Fibroblast of pulmonary artery (primary cell): ENCODE data around the gene ZBTB9.

Experiments used
- DNase-seq: peaks from one replicate; pipeline ENCODE4 v3.0.0-alpha.2; 2010; ENCODE audit warnings: low read depth
- H3K4me3 ChIP-seq: replicated peaks from 2 replicates; pipeline ENCODE4 v1.5.1; 2011; ENCODE audit warnings: low read depth, mild to moderate bottlenecking, control low read depth, low read length, moderate library complexity
- TF ChIP-seq, protein P1 (sequence below): IDR thresholded peaks from 2 replicates; pipeline ENCODE4 v1.5.1; 2011; ENCODE audit warnings: mild to moderate bottlenecking, control low read depth, low read length, inconsistent platforms; ENCODE audit errors: missing control alignments

ZBTB9 gene

GRCh38 chr6:33427585-33428223 lies 26.7 kb upstream of the ZBTB9 start:
- H3K4me3 ChIP-seq = peak overlapping the region; percentile 70

GRCh38 chr6:33428224-33428965 lies 26.0 kb upstream of the ZBTB9 start:
- peak overlapping the region; percentile 70 for H3K4me3 ChIP-seq
- DNase-seq = peak; percentile 38
- TF ChIP-seq, protein P1, sequence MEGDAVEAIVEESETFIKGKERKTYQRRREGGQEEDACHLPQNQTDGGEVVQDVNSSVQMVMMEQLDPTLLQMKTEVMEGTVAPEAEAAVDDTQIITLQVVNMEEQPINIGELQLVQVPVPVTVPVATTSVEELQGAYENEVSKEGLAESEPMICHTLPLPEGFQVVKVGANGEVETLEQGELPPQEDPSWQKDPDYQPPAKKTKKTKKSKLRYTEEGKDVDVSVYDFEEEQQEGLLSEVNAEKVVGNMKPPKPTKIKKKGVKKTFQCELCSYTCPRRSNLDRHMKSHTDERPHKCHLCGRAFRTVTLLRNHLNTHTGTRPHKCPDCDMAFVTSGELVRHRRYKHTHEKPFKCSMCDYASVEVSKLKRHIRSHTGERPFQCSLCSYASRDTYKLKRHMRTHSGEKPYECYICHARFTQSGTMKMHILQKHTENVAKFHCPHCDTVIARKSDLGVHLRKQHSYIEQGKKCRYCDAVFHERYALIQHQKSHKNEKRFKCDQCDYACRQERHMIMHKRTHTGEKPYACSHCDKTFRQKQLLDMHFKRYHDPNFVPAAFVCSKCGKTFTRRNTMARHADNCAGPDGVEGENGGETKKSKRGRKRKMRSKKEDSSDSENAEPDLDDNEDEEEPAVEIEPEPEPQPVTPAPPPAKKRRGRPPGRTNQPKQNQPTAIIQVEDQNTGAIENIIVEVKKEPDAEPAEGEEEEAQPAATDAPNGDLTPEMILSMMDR = peak; percentile 35

More at GRCh38 chr6:33427585-33428223, 26.7 kb upstream of the ZBTB9 start:
- TF ChIP-seq, protein P1 = no peak
- DNase-seq = no peak

DNA sequence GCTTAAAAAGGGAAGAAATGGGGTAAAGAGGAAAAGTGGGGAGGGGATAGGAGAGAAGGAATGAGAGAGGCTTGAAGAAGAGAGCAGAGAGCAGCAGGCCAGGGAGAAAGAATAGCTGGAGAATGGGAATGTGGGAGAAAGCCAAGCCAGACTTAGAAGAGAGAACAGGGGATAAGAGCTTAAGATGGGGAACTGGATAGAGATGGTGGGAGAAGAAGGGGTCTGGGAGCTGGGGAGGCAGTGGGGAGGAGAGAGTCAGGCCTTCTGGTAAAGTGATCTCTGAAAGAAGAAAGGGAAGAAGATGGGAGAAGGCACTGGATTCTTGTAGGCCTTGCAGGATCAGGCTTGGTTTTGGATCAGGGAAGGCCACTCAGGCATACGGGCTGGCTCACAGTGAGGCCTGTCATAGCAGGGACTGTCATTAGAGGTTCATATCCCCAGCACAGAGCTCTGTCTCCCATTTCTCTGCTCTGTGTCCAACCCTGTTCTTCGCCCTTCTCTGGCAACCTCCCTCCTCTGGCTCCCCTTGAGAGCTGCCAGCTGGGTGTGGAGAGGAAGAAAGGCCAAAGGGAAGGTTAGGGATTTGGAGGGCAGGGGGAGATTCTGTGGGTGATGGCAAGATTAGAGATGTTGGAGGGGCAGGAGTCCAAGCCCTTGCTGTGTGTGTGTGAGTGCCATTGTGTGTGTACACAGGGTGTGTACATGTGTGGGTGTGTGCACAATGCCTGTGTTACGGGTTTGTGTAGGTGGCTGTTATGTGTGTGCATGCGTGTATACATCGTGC lies 25.2 kb upstream of the ZBTB9 start:
- DNase-seq = no peak
- H3K4me3 ChIP-seq = peak overlapping the region; percentile 70
- TF ChIP-seq, protein P1 = no peak

GRCh38 chr6:33429750-33430052 lies 24.7 kb upstream of the ZBTB9 start:
- no peak for DNase-seq
- H3K4me3 ChIP-seq = no peak overlapping the region
- TF ChIP-seq, protein P1 = no peak

DNA sequence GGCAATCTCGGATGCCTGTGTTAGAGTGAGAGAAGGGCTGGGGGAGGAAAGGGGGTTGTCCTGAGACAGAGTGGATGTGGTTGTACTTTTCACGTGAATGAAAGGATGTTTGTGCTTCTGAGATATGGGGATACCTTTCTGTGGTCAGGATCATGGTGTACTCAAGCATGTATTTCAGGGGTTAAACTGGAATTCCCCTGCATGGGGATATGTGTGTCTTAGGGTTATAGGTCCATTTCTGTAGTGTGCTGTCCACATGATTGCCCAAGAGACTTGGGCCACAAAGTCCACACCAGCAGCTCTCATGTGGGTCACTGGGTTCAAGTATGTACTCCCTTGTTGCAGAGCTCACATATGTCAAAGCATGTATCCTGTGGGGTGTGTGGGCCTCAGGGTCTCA lies 24.0 kb upstream of the ZBTB9 start:
- no peak for DNase-seq
- H3K4me3 ChIP-seq = no peak overlapping the region
- TF ChIP-seq, protein P1 = no peak

GRCh38 chr6:33430991-33431879 lies 23.1 kb upstream of the ZBTB9 start:
- peak; percentile 57 for DNase-seq
- TF ChIP-seq, protein P1 = no peak
- H3K4me3 ChIP-seq = peak overlapping the region; percentile 7
